HG02981 (cell line): ENCODE results near the gene KCNJ4.

Source experiments
- ATAC-seq: cut with Tn5 transposase; IDR thresholded peaks from one replicate; pipeline ENCODE4 v1.9.1; 2021; ENCODE audit warnings: mild to moderate bottlenecking, moderate library complexity; ENCODE audit not compliant: unreplicated experiment

The KCNJ4 gene

DNA sequence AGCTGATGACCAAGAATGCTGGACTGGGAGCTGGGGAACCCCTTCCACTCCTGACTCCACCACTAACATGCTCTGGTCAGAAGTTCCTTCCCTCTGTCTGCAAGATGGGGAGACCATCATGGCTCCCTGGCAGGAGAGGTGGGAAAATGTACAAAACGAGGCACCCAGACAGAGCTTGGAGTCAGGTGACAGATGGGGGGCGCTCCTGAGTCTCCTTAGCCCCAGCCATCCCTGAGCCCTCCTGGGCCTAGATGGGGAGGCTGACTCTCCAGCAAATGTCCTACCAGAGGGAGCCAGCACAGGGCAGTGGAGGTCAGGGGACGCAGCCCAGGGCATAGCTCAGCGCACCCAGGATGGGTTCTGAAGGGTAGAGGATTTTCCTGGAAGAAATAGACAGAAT lies 20.0 kb downstream of the KCNJ4 start:
- ATAC-seq: no peak

DNA sequence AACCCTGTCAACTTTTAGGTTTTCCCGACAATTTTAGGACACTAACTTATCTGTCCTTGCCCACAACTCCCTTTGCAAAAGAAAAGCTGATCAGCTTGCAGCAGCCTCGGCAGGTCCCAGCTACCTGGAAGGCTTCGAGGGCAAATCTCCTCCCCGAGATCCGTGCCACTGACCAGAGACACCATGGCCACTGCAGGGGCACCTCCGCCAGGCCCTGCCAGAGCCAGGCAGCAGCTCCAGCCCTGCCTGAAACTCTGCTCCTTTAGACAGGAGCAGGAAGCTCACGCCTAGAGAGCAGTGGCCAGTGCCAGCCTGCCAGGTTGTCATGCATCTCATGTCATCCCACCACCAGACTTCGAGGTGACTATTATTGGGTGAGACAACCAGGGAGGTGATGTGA lies 21.1 kb downstream of the KCNJ4 start:
- no peak for ATAC-seq

DNA sequence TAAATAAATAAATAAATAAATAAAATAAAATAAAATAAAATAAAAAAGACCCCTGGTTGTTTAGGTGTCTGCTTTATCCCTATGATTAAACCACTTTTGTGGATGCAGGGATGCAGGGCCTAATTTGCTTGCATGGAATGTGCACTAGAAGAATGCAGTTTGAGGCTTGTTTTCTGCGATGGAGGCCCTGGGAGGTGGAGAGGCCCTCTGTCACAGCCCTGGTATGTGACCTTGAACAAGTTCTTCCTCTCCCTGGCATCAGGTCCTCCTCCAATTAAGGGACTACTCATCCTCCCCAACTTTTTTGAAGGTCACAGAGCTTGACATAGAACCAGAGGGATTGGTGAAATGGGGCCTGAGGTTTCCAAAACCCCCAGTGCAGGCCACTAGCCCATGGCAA lies 22.7 kb downstream of the KCNJ4 start:
- no peak for ATAC-seq

DNA sequence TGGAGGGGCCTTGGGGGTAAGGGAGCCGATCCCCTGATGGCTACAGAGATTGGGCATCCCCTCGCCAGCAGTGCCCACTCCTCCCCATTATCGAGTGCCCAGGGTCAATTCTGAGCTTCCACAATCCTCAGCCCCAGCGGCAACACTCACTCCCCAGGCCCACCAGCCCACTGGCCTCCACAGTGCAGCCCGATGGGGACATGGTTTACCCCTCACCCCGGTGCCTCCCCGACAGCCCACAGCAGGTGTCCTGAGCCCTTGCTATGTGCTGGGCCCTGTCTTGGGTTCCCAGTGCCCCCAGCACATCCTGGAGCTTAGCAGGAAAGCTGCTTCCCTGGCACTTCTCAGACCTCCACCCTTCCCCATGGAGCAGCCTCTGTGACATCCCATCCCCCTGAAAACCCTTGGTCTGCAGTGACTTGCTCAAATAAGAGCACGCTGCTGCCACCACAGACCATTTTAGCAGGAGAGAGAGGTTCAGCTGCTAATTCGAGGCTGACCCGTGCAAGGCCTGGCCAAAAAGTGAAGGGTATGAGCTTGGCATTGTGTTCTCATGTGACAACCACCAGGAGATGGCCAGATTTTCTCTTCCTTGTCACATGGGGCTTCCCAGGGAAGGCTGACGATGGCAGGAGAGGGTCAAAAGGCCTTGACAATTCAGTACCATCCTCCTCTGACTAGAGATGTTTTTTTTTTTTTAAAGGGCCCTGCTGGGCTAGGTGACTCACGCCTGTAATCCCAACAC lies 23.6 kb downstream of the KCNJ4 start:
- ATAC-seq: no peak

DNA sequence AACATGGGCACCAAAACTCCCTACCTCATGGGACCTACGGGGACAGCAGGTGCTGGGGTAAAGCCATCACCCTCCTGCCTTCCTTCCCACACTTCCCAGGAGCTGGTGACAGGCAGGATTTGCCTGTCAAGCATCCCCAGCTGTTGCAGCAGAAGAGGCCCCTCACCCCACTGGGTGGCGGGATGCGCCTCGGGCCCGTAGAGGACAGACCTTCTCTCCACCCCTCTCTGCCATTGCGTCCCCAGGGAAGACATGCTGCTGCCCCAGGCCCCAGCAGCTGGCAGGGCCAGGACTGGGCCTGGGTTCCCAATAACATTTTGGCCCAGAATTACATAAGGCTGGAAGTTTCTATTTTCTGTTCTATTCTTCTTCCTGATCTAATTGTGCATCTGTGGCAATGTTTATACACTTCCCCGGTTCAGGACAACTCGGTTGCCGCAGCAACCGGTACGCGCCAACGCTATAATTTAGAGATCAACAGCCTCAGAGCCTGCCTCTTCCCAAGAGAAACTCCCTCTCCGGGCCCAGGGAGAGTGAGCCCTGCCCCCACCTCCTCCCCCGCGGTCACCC lies 25.4 kb downstream of the KCNJ4 start:
- ATAC-seq: no peak

DNA sequence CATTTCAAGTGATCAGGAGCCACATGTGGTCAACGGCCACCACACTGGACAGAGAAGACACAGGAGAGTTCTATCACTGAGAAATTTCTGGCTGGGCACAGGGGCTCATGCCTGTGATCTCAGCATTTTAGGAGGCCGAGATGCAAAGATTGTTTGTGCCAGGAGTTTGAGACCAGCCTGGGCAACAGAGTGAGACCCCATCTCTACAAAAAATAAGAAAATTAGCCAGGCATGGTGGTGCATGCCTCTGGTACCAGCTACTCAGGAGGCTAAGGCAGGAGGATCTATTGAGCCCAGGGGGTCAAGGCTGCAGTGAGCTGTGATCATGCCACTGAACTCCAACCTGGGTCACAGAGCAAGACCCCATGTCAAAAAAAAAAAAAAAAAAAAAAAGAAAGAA lies 26.3 kb downstream of the KCNJ4 start:
- no peak for ATAC-seq

DNA sequence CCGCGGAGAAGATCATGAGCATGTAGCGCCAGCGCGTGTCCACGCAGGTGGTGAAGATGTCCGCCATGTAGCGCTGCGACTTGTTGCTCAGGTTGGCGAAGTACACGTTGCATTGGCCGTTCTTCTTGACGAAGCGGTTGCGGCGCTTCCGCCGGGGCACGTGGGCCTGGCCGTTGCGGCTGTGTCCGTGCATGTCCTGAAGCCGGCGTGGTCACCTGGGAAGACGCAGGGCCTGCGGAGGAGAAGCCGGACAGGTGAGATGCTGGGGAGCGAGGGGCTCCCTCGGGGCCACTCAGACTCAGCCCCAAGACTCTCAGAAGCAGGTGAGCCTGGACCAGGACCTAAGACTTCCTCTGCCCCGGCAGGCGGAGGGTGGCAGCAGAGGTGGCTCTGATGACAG lies 27.1 kb downstream of the KCNJ4 start:
- no peak for ATAC-seq

DNA sequence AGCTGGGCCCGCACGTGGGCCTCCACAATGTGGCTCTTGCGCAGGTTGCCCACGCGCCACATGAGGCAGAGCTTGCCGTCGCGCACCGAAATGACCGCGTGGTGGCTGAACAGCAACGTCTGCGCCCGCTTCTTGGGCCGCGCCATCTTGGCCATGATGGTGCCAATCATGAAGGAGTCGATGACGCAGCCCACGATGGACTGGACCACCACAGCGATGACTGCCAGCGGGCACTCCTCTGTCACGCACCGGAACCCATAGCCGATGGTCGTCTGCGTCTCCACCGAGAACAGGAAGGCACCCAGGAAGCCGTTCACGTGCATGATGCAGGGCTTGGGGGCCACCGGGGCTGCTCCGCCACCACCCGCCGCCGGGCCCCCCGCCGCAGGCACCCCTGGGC lies 27.5 kb downstream of the KCNJ4 start:
- no peak for ATAC-seq

DNA sequence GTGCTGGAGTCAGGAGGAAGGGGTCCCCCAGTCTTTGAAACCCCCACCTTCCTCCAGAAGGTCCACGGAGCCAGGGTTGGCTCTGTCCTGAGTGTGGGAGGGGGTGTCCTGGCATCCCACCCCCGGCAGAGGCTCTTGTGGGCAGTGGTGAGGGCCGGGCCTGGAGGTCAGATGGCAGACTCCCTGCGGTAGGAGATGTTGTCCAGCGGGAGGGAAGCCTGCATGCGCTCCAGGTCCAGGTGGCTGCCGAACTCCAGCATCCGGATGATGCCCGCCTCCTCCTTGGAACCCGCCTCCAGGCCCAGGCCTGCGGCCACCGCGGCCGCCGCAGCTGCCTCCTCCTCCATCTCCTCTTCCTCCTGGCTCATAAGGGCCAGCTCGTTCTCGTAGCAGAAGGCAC lies 28.4 kb downstream of the KCNJ4 start:
- ATAC-seq: no peak

DNA sequence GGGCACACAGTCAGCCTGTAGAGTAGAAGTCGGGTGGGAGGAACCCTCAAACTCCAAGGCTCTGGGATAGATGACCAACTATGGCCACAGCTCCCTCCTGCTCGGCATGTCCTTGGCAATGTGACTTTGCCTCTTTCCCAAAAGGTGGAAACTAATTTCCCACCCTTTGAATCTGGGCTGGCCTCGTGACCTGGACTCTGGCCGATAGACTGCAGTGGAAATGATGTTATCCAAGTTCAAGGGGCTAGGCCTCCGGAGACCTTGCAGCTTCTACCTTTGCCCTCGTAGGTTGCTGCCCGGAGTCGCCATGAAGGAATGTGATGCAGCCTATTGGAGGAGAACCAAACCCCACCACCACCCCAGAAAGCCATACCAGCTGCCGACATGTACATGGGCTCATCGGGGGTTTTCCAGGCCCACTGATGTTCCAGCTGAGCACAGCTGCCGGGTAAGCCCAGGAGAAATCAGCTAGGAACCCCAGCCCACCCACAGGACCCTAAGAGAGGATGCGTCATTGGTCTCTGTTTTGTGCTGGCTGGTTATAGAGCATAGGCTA lies 30.4 kb downstream of the KCNJ4 start:
- ATAC-seq: no peak

DNA sequence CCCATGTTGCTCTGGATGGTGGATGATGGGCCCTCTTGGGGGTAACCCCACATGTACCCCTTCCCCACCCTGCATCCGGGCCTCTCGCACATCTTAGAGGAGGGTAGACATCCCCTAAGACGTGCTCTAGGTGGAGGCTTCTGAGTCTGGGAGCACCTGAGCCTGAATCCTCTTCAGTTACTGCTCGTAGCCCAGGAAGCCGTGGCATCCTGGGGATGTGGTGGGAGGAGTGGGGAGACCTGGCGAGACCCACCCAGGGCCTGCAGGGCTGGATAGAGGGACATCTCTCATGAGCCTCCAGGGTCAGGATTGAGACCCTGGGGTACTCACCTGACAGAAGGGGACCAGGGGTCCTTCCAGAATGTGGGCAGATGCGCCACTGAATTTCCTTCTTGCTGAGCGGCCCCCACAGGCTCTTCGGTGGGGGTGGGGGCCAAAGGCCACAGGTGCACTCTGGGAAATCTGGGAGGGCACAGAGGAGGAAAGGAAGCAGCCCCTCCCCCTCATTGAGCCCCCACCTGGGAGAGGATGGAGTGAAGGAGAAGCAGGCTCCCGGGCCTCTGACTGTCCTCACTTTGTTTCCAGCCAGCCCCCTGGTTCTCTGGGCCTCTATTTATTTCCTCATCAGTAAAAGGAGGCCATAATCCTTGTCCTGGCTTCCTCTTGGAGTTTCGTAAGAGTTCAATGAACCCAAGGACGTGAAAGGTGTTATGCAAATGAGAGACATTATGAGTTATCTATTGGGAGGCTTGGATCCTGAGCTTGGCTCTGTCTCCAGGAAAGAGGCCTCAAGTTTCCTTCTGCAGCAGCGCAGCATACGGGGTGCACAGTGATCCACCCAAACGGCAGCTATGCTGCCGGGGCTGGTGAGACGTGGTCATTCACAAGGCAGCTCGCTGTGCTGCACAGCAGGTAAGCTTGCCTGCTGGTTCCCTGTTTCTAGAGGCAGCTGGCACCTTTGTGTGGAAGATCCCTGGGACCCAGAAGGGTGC lies 31.2 kb downstream of the KCNJ4 start:
- no peak for ATAC-seq

DNA sequence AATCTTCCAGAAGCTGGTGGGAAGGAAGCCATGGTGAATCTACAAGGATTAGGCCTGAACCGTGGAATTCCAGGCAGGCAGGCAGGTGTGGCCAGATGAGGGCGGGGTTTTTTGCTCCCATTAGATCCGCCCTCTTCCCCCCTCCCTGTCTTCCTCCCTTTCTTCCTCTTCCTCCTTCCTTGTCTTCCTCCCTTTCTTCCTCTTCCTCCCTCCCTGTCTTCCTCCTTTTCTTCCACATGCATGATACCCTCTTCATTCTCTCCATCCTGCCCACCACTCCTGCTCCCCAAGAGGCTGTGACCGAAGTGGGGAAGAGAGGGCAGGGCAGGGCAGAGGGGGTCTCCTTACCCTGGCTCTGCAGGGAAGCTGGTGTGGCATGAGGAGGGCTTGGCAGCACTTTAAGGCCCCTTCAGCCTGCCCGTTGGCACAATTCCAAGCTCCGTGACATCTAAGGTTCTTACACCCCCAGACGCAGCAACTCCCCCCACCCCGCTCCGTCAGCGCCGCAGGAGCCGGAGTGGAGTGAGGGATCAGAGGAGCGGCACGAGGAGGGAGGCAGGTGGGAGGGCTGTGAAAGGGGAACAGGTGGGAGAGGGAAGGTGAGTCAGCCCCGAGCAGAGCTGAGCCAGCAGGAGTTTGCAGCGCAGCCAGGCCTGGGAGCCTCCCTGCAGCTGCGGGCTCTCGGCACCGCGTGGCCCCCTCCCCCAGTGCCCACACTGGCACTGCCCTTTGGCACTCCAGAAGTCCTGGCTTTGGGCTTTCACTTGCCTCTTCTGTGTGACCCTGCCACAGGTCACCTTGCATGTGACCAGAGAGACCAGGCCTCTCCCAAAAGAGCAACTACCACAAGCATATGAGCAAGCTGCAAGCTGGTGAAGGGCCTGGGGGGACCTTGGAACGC lies 32.1 kb downstream of the KCNJ4 start:
- ATAC-seq: no peak

DNA sequence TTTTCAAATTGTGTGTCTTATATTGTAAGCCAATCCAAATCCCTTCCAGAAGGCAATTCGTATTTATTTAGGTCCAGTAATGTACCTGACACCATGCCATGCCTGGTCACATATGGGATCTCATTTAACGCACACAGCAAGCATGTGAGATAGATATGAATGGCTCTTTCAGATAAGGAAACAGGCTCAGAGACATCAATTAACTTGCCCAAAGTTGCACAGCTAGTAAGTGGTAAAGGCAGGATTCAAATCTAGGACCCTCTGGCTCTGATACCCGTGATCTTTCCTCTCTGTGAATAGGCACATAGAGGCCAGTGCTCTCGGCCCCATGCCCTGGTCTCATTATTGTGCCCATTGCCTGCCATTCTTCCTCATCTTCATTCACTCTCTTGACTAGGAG lies 34.3 kb downstream of the KCNJ4 start:
- ATAC-seq: no peak

DNA sequence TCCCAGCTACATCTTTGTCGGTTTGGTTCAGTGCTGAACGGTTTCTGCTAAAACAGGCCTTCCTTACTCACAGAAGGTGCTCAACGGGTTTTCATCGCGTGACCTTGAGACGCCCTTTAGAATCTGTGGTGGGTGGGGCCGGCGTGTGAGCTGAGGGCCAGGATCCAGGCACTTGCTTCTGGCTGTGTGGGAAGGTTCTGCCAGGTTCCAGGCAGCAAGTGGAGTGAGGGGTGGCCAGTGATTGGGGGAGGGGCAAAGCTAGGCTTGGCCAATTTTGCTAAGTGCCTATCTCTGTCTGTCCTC lies 35.2 kb downstream of the KCNJ4 start:
- no peak for ATAC-seq

DNA sequence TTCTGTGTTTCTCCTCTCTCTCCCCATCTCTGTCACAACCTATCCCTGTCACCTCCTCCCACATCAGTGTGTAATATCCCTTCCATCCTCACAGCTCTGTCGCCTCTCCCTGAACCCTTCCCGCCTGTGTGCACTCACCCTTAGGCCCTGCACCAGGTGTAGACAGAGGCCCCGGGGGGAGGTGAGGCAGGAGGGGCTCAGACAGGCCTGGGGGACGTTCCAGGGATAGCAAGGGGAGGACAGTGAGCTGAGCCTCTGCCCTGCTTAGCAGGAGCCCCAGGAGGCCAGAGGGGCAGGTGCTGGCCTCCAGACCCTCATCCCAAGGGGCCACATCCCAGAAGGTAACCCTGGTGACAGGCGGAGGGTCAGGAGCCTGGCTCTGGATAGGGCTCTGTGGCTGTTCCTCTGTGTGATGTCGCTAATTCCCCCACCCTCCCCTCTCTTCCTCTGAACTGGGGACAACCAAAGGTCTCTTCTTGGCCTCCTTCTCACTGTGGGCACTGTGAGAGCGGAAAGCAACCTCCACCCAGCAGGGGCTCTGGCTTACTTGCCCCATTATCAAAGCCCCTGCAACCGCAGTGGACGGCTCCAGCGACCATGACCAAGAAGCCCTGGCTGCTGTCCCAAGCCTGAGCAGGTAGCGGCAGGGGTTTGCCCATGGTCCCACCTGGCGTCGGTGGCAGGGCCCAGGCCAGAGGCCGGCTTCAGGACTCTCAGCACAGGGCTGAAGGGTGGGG lies 35.7 kb downstream of the KCNJ4 start:
- ATAC-seq: no peak

DNA sequence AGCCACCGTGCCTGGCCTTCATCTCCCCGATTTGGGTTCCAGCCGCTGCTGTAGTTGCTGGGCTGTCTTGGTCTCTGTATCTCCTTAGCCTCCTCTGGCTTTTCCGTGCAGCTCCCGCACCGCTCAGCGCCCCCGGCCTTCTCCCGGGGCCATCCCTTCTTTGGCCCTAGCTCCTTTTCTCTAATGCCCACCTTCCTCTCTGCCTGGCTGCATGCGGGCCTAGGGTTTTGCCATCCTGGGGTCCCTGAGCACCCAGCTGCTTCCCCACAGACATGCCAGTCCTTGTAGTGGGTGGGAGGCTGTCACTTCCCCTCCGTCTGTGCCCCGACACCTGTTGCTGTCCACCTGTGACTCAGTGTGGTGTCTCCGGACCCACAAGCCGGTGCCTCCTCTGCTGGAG lies 36.4 kb downstream of the KCNJ4 start:
- ATAC-seq: no peak

DNA sequence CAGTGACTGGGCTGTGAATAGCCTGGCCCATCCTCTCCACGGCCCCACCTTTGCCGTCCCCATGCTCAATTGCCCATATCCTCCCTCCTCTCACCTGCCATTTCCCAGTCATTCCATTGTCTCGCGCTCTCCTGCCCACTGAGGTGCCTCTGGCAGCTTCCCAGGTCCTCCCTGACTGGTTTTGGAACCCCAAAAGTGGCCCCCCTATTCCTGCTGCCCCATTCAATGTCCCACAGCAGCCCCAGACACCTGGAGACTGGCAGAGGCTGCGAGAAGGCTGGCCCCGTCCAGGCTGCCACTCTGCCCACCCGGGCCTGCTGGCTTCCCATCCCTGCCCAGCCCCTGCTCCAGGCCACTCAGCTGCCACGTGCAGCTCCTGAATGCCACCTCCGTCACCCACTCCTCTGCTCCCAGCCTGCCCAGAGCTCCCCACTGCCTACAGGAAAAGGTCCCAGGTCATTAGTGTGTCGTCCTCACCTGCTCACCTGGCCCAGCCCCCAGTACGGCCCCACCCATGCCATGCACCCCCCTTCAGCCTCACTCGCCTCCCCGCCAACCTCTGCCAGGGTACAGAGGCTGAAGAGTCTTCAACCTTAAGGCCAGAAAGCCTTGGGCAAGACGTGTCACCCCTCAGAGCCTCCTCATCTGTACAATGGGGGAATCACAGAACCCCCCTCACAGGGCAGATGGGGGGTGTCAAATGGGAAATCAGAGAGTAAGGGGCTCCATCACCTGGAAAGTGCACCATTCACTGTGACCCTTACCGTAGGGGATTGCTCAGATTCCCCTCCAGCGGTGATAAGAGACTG lies 37.5 kb downstream of the KCNJ4 start:
- ATAC-seq: no peak

DNA sequence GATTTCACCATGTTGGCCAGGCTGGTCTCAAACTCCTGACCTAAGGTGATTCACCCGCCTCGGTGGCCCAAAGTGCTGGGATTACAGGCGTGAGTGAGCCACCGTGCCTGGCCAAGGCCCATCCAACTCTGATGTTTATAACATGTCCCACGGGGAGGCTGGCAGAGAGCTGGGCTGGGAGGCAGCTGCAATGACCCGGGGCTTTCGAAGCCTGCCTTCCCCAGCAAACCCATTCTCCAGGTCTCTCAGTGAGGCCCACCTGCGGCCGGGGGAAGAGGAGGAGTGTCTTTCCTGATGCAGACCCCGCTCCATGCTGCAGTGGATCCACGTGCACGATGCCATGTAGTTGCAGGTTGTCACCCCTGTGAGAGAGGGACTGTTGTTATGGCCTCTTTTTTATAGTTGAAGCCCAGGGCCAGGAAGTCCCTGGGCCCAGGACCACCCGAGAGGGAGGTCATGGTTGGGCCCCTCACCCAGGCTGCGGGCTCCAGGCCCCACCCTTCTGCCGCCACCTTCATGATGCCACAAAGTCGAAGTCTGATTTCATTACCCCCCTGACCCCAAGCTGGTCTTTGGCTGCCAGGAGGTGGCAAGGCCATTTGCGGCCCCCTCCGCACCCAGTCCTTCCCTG lies 38.3 kb downstream of the KCNJ4 start:
- ATAC-seq: no peak
